Hippocampal formation (tissue), 2 donors: ENCODE results near the gene ATP13A3.

Experiments
- DNase-seq, 2 donors: peaks; one replicate each; lab custom pipeline; 2025; lab: John Stamatoyannopoulos, UW

ATP13A3 gene

GRCh38 chr3:194475138-194475932 lies 11.5 kb downstream of the ATP13A3 start:
- no peak for DNase-seq

- DNase-seq, result no peak
Measured at GRCh38 chr3:194474675-194475074, 12.1 kb downstream of the ATP13A3 start.

GRCh38 chr3:194472290-194472920 lies 14.4 kb downstream of the ATP13A3 start:
- peak in 1 of 2 donors; percentile 83 for DNase-seq

GRCh38 chr3:194471863-194472262 lies 14.9 kb downstream of the ATP13A3 start:
- DNase-seq, result no peak

- DNase-seq, result no peak
Measured at GRCh38 chr3:194470615-194471014, 16.2 kb downstream of the ATP13A3 start.

GRCh38 chr3:194469977-194470376 lies 16.8 kb downstream of the ATP13A3 start:
- no peak for DNase-seq

GRCh38 chr3:194468086-194468485 lies 18.7 kb downstream of the ATP13A3 start:
- DNase-seq, result no peak

- DNase-seq, result no peak
Measured at GRCh38 chr3:194466761-194467356, 19.9 kb downstream of the ATP13A3 start.

- no peak for DNase-seq
Measured at GRCh38 chr3:194465920-194466570, 20.8 kb downstream of the ATP13A3 start.

- DNase-seq, result no peak
Measured at GRCh38 chr3:194465246-194465645, 21.6 kb downstream of the ATP13A3 start.

- DNase-seq, result no peak
Measured at GRCh38 chr3:194464692-194465091, 22.1 kb downstream of the ATP13A3 start.

- no peak for DNase-seq
Measured at GRCh38 chr3:194462936-194463335, 23.9 kb downstream of the ATP13A3 start.

- no peak for DNase-seq
Measured at GRCh38 chr3:194460566-194460965, 26.2 kb downstream of the ATP13A3 start.

- DNase-seq, result no peak
Measured at GRCh38 chr3:194458131-194458530, 28.7 kb downstream of the ATP13A3 start.

GRCh38 chr3:194455481-194455880 lies 31.3 kb downstream of the ATP13A3 start:
- DNase-seq, result no peak

GRCh38 chr3:194450341-194450740 lies 36.5 kb downstream of the ATP13A3 start:
- no peak for DNase-seq

GRCh38 chr3:194449913-194450312 lies 36.9 kb downstream of the ATP13A3 start:
- DNase-seq, result no peak

- no peak for DNase-seq
Measured at GRCh38 chr3:194447657-194448056, 39.1 kb downstream of the ATP13A3 start.

- no peak for DNase-seq
Measured at GRCh38 chr3:194447161-194447560, 39.6 kb downstream of the ATP13A3 start.

GRCh38 chr3:194446754-194447153 lies 40.0 kb downstream of the ATP13A3 start:
- DNase-seq, result no peak

- no peak for DNase-seq
Measured at GRCh38 chr3:194446172-194446571, 40.6 kb downstream of the ATP13A3 start.

- DNase-seq, result no peak
Measured at GRCh38 chr3:194443901-194444300, 42.9 kb downstream of the ATP13A3 start.

GRCh38 chr3:194440756-194441155 lies 46.0 kb downstream of the ATP13A3 start:
- DNase-seq, result no peak
